ENCODE measurements around the gene ST7L. TPM values are rescaled to one million over a fixed set of nuclear protein-coding genes. Genes with fewer than 3 reads are reported as not detected.

Gene ST7L
- total and polyA plus RNA-seq, 10 of the 15 experiments (the other 5 are each of a cell fraction or from before 2014, with no cell fraction given) = 3.6 to 13.7 (median 8.9) TPM

DNA sequence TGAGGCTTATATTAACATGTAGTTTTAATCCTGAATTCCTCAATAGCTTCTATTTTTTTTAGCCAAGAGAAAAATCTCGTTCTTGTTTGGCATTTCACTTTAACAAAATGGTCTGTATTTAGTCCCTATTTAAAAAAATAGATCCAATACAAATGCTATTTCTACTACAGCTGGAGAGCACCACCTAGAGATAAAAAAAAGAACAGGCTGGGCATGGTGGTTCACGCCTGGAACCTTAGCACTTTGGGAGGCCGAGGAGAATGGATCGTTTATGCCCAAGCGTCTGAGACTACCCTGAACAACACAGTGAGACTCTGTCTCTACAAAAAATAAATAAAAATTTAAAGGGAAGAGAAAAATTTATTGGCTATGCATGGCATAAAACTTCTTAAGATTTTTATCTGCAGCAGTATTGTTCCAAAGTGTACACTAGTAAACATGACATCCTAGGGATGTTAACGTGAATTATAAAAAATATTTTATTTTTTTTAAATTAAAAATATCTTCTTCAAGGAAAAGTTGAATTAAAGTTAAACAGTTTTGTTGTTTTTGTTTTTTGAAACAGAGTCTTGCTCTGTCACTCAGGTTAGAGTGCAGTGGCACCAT is 4.4 kb downstream of the ST7L start (continued):
- TF ChIP-seq, protein P1, sequence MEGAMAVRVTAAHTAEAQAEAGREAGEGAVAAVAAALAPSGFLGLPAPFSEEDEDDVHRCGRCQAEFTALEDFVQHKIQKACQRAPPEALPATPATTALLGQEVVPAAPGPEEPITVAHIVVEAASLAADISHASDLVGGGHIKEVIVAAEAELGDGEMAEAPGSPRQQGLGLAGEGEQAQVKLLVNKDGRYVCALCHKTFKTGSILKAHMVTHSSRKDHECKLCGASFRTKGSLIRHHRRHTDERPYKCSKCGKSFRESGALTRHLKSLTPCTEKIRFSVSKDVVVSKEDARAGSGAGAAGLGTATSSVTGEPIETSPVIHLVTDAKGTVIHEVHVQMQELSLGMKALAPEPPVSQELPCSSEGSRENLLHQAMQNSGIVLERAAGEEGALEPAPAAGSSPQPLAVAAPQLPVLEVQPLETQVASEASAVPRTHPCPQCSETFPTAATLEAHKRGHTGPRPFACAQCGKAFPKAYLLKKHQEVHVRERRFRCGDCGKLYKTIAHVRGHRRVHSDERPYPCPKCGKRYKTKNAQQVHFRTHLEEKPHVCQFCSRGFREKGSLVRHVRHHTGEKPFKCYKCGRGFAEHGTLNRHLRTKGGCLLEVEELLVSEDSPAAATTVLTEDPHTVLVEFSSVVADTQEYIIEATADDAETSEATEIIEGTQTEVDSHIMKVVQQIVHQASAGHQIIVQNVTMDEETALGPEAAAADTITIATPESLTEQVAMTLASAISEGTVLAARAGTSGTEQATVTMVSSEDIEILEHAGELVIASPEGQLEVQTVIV (IDR thresholded peaks at IDR 0.05; ENCODE audit: borderline replicate concordance, partially characterized antibody) = no peak
- TF ChIP-seq EP300 (IDR thresholded peaks at IDR 0.05; ENCODE audit: borderline replicate concordance in 1 of 2, control insufficient read depth in 1 of 2, low read depth in 2 of 2, low read length in 2 of 2) (no peak), IRF4 (IDR thresholded peaks at IDR 0.05; ENCODE audit: low read depth, low read length) (no peak), RELB (IDR thresholded peaks at IDR 0.05; ENCODE audit: low read depth) (no peak), YY1 (IDR thresholded peaks at IDR 0.05; ENCODE audit: low read depth, low read length) (peak; percentile 42; the same call in 1 of the 2 replicates), NR2F1 (conservative IDR thresholded peaks at IDR 0.05) (no peak), ZBTB4 (CRISPR knock-in tag; IDR thresholded peaks at IDR 0.05) (no peak), CTCF (IDR thresholded peaks at IDR 0.05 in 2 of 3, conservative IDR thresholded peaks at IDR 0.05 in 1 of 3; ENCODE audit: control insufficient read depth in 2 of 3, extremely low read depth in 1 of 3, insufficient read depth in 1 of 3, low read depth in 3 of 3, low read length in 3 of 3) (peak; percentile 49 to 63 (median 56)), MEF2A (IDR thresholded peaks at IDR 0.05; ENCODE audit: insufficient read depth, low read depth, low read length) (no peak), NRF1 (conservative IDR thresholded peaks at IDR 0.05; ENCODE audit: low read depth, low read length) (no peak), MEF2B (IDR thresholded peaks at IDR 0.05; ENCODE audit: partially characterized antibody, poor library complexity, severe bottlenecking) (no peak), CEBPB (IDR thresholded peaks at IDR 0.05; ENCODE audit: borderline replicate concordance in 1 of 2, low read depth in 2 of 2, low read length in 2 of 2) (no peak)
- TF ChIP-seq, protein P2, sequence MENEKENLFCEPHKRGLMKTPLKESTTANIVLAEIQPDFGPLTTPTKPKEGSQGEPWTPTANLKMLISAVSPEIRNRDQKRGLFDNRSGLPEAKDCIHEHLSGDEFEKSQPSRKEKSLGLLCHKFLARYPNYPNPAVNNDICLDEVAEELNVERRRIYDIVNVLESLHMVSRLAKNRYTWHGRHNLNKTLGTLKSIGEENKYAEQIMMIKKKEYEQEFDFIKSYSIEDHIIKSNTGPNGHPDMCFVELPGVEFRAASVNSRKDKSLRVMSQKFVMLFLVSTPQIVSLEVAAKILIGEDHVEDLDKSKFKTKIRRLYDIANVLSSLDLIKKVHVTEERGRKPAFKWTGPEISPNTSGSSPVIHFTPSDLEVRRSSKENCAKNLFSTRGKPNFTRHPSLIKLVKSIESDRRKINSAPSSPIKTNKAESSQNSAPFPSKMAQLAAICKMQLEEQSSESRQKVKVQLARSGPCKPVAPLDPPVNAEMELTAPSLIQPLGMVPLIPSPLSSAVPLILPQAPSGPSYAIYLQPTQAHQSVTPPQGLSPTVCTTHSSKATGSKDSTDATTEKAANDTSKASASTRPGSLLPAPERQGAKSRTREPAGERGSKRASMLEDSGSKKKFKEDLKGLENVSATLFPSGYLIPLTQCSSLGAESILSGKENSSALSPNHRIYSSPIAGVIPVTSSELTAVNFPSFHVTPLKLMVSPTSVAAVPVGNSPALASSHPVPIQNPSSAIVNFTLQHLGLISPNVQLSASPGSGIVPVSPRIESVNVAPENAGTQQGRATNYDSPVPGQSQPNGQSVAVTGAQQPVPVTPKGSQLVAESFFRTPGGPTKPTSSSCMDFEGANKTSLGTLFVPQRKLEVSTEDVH (IDR thresholded peaks at IDR 0.05; ENCODE audit: low read depth, partially characterized antibody) = no peak
- TF ChIP-seq, protein P3, sequence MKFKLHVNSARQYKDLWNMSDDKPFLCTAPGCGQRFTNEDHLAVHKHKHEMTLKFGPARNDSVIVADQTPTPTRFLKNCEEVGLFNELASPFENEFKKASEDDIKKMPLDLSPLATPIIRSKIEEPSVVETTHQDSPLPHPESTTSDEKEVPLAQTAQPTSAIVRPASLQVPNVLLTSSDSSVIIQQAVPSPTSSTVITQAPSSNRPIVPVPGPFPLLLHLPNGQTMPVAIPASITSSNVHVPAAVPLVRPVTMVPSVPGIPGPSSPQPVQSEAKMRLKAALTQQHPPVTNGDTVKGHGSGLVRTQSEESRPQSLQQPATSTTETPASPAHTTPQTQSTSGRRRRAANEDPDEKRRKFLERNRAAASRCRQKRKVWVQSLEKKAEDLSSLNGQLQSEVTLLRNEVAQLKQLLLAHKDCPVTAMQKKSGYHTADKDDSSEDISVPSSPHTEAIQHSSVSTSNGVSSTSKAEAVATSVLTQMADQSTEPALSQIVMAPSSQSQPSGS (IDR thresholded peaks at IDR 0.05; ENCODE audit: low read length) = no peak

Data from GM12878 (cell line).